Neural cell (in vitro differentiated cells): ENCODE measurements around the gene EID1.

Experiments
- POLR2AphosphoS5 ChIP-seq: IDR thresholded peaks from 2 replicates; pipeline ENCODE4 v1.6.1; 2012
- TF ChIP-seq, protein P1 (sequence below): fragments of 450-650 bp; IDR thresholded peaks from 2 replicates; pipeline ENCODE4 v1.5.1; 2014; ENCODE audit warnings: antibody characterized with exemption, mild to moderate bottlenecking, moderate library complexity; ENCODE audit not compliant: poor library complexity, severe bottlenecking
- TF ChIP-seq, protein P2 (sequence below): IDR thresholded peaks from 2 replicates; pipeline ENCODE4 v1.6.1; 2012; ENCODE audit warnings: borderline replicate concordance

DNA sequence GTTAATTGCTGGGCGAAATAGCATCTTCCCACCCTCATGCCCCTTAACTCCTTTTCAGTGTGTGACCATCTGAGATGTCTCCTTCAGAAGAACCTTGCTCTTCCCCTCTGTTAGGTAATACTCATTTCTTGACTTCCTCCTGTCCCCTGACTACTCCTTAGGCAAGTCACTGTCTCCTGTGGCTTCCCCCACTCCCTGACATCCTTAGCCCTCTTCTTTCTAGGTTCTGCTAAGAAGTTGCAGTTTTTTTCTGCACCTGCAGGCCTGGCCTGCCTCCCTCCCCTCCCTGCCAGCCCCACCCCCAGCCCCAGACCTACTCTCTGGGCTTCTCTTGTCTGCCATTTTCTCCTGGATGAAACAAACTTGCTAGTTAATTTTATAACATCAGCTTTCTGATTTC lies 15.2 kb upstream of the EID1 start:
- TF ChIP-seq, protein P1, sequence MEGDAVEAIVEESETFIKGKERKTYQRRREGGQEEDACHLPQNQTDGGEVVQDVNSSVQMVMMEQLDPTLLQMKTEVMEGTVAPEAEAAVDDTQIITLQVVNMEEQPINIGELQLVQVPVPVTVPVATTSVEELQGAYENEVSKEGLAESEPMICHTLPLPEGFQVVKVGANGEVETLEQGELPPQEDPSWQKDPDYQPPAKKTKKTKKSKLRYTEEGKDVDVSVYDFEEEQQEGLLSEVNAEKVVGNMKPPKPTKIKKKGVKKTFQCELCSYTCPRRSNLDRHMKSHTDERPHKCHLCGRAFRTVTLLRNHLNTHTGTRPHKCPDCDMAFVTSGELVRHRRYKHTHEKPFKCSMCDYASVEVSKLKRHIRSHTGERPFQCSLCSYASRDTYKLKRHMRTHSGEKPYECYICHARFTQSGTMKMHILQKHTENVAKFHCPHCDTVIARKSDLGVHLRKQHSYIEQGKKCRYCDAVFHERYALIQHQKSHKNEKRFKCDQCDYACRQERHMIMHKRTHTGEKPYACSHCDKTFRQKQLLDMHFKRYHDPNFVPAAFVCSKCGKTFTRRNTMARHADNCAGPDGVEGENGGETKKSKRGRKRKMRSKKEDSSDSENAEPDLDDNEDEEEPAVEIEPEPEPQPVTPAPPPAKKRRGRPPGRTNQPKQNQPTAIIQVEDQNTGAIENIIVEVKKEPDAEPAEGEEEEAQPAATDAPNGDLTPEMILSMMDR: no peak
- TF ChIP-seq, protein P2, sequence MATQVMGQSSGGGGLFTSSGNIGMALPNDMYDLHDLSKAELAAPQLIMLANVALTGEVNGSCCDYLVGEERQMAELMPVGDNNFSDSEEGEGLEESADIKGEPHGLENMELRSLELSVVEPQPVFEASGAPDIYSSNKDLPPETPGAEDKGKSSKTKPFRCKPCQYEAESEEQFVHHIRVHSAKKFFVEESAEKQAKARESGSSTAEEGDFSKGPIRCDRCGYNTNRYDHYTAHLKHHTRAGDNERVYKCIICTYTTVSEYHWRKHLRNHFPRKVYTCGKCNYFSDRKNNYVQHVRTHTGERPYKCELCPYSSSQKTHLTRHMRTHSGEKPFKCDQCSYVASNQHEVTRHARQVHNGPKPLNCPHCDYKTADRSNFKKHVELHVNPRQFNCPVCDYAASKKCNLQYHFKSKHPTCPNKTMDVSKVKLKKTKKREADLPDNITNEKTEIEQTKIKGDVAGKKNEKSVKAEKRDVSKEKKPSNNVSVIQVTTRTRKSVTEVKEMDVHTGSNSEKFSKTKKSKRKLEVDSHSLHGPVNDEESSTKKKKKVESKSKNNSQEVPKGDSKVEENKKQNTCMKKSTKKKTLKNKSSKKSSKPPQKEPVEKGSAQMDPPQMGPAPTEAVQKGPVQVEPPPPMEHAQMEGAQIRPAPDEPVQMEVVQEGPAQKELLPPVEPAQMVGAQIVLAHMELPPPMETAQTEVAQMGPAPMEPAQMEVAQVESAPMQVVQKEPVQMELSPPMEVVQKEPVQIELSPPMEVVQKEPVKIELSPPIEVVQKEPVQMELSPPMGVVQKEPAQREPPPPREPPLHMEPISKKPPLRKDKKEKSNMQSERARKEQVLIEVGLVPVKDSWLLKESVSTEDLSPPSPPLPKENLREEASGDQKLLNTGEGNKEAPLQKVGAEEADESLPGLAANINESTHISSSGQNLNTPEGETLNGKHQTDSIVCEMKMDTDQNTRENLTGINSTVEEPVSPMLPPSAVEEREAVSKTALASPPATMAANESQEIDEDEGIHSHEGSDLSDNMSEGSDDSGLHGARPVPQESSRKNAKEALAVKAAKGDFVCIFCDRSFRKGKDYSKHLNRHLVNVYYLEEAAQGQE: no peak
- no peak for TF ChIP-seq POLR2AphosphoS5
